ENCODE data around the gene CMPK2. TPM values are rescaled to one million over a fixed set of nuclear protein-coding genes. Genes with fewer than 3 reads are reported as not detected.

CMPK2 gene
- total RNA-seq, 1 donor from 2014 or later: 0.49 TPM

DNA sequence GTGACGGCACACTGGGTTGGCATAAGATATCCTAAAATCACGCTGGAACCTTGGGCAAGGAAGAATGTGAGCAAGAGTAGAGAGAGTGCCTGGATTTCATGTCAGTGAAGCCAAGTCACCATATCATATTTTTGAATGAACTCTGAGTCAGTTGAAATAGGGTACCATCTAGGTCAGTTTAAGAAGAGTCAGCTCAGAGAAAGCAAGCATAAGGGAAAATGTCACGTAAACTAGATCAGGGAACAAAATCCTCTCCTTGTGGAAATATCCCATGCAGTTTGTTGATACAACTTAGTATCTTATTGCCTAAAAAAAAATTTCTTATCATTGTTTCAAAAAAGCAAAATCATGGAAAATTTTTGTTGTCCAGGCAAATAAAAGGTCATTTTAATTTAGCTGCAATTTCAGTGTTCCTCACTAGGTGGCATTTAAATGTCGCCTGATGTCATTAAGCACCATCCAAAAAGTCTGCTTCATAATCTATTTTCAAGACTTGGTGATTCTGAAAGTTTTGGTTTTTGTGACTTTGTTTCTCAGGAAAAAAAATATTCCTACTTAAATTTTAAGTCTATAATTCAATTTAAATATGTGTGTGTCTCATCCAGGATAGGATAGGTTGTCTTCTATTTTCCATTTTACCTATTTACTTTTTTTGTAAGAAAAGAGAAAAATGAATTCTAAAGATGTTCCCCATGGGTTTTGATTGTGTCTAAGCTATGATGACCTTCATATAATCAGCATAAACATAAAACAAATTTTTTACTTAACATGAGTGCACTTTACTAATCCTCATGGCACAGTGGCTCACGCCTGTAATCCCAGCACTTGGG is 31.4 kb upstream of the CMPK2 start:
- peaks cover 1% of the 10 kb centered on the region for H3K27me3 Mint-ChIP-seq (ENCODE audit: unreplicated experiment)
- H3K9me3 Mint-ChIP-seq (ENCODE audit: unreplicated experiment): no peaks in the 10 kb centered on the region
- no peak for DNase-seq (ENCODE audit: low spot score)
- TF ChIP-seq, protein P1, sequence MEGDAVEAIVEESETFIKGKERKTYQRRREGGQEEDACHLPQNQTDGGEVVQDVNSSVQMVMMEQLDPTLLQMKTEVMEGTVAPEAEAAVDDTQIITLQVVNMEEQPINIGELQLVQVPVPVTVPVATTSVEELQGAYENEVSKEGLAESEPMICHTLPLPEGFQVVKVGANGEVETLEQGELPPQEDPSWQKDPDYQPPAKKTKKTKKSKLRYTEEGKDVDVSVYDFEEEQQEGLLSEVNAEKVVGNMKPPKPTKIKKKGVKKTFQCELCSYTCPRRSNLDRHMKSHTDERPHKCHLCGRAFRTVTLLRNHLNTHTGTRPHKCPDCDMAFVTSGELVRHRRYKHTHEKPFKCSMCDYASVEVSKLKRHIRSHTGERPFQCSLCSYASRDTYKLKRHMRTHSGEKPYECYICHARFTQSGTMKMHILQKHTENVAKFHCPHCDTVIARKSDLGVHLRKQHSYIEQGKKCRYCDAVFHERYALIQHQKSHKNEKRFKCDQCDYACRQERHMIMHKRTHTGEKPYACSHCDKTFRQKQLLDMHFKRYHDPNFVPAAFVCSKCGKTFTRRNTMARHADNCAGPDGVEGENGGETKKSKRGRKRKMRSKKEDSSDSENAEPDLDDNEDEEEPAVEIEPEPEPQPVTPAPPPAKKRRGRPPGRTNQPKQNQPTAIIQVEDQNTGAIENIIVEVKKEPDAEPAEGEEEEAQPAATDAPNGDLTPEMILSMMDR (IDR thresholded peaks at IDR 0.05; ENCODE audit: unreplicated experiment): peak; percentile 72
- no peaks in the 10 kb centered on the region for H3K4me1 Mint-ChIP-seq (ENCODE audit: unreplicated experiment)
- H3K36me3 Mint-ChIP-seq (ENCODE audit: low read depth, unreplicated experiment): no peaks in the 10 kb centered on the region
- H3K27ac Mint-ChIP-seq (ENCODE audit: unreplicated experiment): no peak overlapping the region
- no peak overlapping the region for H3K4me3 Mint-ChIP-seq (ENCODE audit: unreplicated experiment)

DNA sequence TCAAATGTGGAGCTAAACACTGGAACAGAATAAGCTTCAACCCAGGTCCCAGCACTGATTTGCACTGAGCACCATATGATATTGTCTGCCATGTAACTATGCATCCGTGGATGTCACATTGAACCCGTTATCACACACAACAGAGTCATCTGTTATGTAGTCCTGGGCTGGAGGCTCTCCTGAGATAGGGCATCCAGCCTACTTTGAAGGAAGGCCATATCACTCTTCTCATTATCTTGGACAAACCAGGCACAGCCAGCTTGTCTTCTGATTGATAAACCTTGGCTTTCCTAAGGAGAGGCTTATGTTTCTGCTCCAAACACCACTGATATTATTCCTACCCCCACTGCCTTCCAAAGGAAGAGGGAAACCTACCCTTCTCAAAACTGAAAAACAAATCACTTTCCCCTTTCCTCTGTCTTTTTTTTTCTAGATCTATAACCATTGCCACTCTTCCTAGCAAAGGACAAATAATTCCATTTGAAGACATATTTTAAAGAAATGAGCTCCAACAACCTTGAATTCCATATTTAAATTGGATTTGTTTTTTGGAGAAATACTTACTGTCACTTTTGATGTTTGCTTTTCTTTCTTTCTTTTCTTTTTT is 28.3 kb upstream of the CMPK2 start:
- Mint-ChIP-seq H3K36me3 (ENCODE audit: low read depth, unreplicated experiment) (no peaks in the 10 kb centered on the region), H3K4me3 (ENCODE audit: unreplicated experiment) (no peak overlapping the region), H3K9me3 (ENCODE audit: unreplicated experiment) (no peaks in the 10 kb centered on the region), H3K27ac (ENCODE audit: unreplicated experiment) (no peak overlapping the region), H3K27me3 (ENCODE audit: unreplicated experiment) (peaks cover 1% of the 10 kb centered on the region), H3K4me1 (ENCODE audit: unreplicated experiment) (no peaks in the 10 kb centered on the region)
- DNase-seq (ENCODE audit: low spot score): no peak
- TF ChIP-seq, protein P1 (IDR thresholded peaks at IDR 0.05; ENCODE audit: unreplicated experiment): no peak

DNA sequence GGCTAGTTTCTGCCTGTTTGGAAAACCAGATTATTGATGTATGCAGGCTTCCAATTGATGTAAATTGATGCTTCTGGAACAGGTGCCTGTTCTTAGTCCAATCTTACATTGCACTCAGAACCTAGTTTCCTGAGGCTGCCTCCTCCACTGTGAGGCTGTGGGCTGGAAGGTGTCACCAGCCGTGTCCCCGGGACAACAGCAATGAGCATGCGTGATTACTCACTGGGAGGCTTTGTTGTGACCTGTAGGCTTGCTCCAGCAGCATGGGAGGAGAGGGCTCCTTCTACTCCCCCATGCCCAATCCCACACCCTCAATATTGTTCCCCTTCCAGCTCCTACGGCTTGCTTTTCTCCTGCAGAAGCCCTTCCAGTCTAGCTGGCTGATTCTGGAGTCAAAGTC is 23.0 kb upstream of the CMPK2 start:
- TF ChIP-seq, protein P1 (IDR thresholded peaks at IDR 0.05; ENCODE audit: unreplicated experiment): no peak
- Mint-ChIP-seq H3K4me1 (ENCODE audit: unreplicated experiment) (peaks cover 5% of the 10 kb centered on the region), H3K27ac (ENCODE audit: unreplicated experiment) (no peak overlapping the region), H3K36me3 (ENCODE audit: low read depth, unreplicated experiment) (no peaks in the 10 kb centered on the region), H3K27me3 (ENCODE audit: unreplicated experiment) (no peaks in the 10 kb centered on the region), H3K4me3 (ENCODE audit: unreplicated experiment) (no peak overlapping the region), H3K9me3 (ENCODE audit: unreplicated experiment) (no peaks in the 10 kb centered on the region)
- DNase-seq (ENCODE audit: low spot score): no peak

DNA sequence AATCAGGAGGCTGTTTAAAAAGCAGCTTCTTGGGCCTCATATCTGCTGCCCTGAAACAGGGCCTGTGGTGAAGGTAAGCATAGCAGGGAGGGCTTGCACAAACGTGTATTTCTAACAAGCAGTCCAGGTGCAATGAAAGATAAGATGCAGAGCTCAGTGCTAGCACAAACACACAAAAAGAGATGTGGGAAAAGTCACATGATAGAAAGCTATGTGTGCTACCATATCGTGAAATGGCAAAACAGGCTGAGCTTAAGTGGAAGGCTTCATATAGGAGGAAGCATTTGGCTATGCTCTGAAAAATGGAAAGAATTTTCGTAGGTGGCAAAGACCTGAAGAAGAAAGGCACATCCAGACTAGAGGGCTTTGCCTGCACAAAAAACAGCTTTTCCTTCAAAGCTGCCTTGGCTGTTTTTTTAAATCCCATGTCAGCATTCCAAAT is 22.1 kb upstream of the CMPK2 start:
- H3K9me3 Mint-ChIP-seq (ENCODE audit: unreplicated experiment): no peaks in the 10 kb centered on the region
- peaks cover 5% of the 10 kb centered on the region for H3K4me1 Mint-ChIP-seq (ENCODE audit: unreplicated experiment)
- H3K4me3 Mint-ChIP-seq (ENCODE audit: unreplicated experiment): no peak overlapping the region
- no peak overlapping the region for H3K27ac Mint-ChIP-seq (ENCODE audit: unreplicated experiment)
- H3K27me3 Mint-ChIP-seq (ENCODE audit: unreplicated experiment): no peaks in the 10 kb centered on the region
- TF ChIP-seq, protein P1 (IDR thresholded peaks at IDR 0.05; ENCODE audit: unreplicated experiment): no peak
- no peak for DNase-seq (ENCODE audit: low spot score)
- no peaks in the 10 kb centered on the region for H3K36me3 Mint-ChIP-seq (ENCODE audit: low read depth, unreplicated experiment)

DNA sequence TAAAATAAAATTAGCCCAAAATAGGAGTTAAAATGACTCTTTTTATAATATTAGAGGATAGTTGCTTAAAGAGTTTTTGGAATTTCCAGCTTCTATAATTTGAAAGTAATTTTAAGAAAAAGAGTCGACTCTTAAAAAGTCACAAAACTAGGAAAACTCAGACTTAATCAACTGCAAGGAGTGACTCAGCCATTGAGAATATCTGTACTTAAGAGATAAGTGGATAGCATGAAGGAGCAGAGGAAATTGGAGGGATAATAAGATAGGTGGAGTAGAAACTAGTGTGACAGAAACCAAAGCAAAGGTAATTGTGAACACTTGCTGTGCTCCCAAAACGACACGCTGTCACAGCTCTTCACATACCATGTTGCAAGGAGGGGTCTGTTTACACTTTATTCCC is 20.3 kb upstream of the CMPK2 start:
- TF ChIP-seq, protein P1 (IDR thresholded peaks at IDR 0.05; ENCODE audit: unreplicated experiment): no peak
- Mint-ChIP-seq H3K27me3 (ENCODE audit: unreplicated experiment) (no peaks in the 10 kb centered on the region), H3K4me1 (ENCODE audit: unreplicated experiment) (peaks cover 5% of the 10 kb centered on the region), H3K4me3 (ENCODE audit: unreplicated experiment) (no peak overlapping the region), H3K9me3 (ENCODE audit: unreplicated experiment) (no peaks in the 10 kb centered on the region), H3K36me3 (ENCODE audit: low read depth, unreplicated experiment) (no peaks in the 10 kb centered on the region), H3K27ac (ENCODE audit: unreplicated experiment) (no peak overlapping the region)
- DNase-seq (ENCODE audit: low spot score): no peak

All from endothelial cell (in vitro differentiated cells).